Measurements from ENCODE around the gene CFAP70.
"Not testable (repeated sequence)": the region's sequence is repeated elsewhere in the genome, so short reads cannot be mapped to it uniquely, and the experiment has no call there.

Gene CFAP70

GRCh38 chr10:73339436-73339835 lies 19.2 kb downstream of the CFAP70 start:
- no peak for DNase-seq (ENCODE audit: low spot score)

GRCh38 chr10:73338801-73339368 lies 19.8 kb downstream of the CFAP70 start:
- DNase-seq (ENCODE audit: low spot score): no peak

GRCh38 chr10:73333202-73333601 lies 25.5 kb downstream of the CFAP70 start:
- DNase-seq (ENCODE audit: low spot score): no peak

GRCh38 chr10:73332379-73332778 lies 26.3 kb downstream of the CFAP70 start:
- no peak for DNase-seq (ENCODE audit: low spot score)

- DNase-seq (ENCODE audit: low spot score): not testable (repeated sequence)
Measured at GRCh38 chr10:73328523-73328922, 30.1 kb downstream of the CFAP70 start.

GRCh38 chr10:73325290-73325689 lies 33.4 kb downstream of the CFAP70 start:
- not testable (repeated sequence) for DNase-seq (ENCODE audit: low spot score)

GRCh38 chr10:73323582-73323981 lies 35.1 kb downstream of the CFAP70 start:
- not testable (repeated sequence) for DNase-seq (ENCODE audit: low spot score)

- no peak for DNase-seq (ENCODE audit: low spot score)
Measured at GRCh38 chr10:73310475-73310874, 48.2 kb downstream of the CFAP70 start.

- DNase-seq (ENCODE audit: low spot score): no peak
Measured at GRCh38 chr10:73307203-73307800, 51.4 kb downstream of the CFAP70 start.

- DNase-seq (ENCODE audit: low spot score): no peak
Measured at GRCh38 chr10:73306171-73306708, 52.4 kb downstream of the CFAP70 start.

- no peak for DNase-seq (ENCODE audit: low spot score)
Measured at GRCh38 chr10:73296946-73297345, 61.7 kb downstream of the CFAP70 start.

- DNase-seq (ENCODE audit: low spot score): no peak
Measured at GRCh38 chr10:73293461-73293860, 65.2 kb downstream of the CFAP70 start.

GRCh38 chr10:73289958-73290357 lies 68.7 kb downstream of the CFAP70 start:
- DNase-seq (ENCODE audit: low spot score): no peak

GRCh38 chr10:73287441-73287840 lies 71.2 kb downstream of the CFAP70 start:
- no peak for DNase-seq (ENCODE audit: low spot score)

GRCh38 chr10:73281097-73281496 lies 77.6 kb downstream of the CFAP70 start:
- DNase-seq (ENCODE audit: low spot score): no peak

- no peak for DNase-seq (ENCODE audit: low spot score)
Measured at GRCh38 chr10:73264423-73264822, 94.2 kb downstream of the CFAP70 start.

- peak; percentile 10 for DNase-seq (ENCODE audit: low spot score)
Measured at GRCh38 chr10:73263693-73264347, 94.8 kb downstream of the CFAP70 start.

GRCh38 chr10:73262880-73263555 lies 95.6 kb downstream of the CFAP70 start:
- DNase-seq (ENCODE audit: low spot score): no peak

- DNase-seq (ENCODE audit: low spot score): no peak
Measured at GRCh38 chr10:73262105-73262730, 96.4 kb downstream of the CFAP70 start.

- no peak for DNase-seq (ENCODE audit: low spot score)
Measured at GRCh38 chr10:73261362-73261995, 97.2 kb downstream of the CFAP70 start.

- not testable (repeated sequence) for DNase-seq (ENCODE audit: low spot score)
Measured at GRCh38 chr10:73258612-73259011, 100.1 kb downstream of the CFAP70 start.

- peak; percentile 29 for DNase-seq (ENCODE audit: low spot score)
Measured at GRCh38 chr10:73253225-73253555, 105.5 kb downstream of the CFAP70 start.
